ENCODE results near the gene NRF1. TPM values are rescaled to one million over a fixed set of nuclear protein-coding genes. Genes with fewer than 3 reads are reported as not detected.

The NRF1 gene
- total and polyA plus RNA-seq, 2 donors, result 13.8 to 14.4 TPM

DNA sequence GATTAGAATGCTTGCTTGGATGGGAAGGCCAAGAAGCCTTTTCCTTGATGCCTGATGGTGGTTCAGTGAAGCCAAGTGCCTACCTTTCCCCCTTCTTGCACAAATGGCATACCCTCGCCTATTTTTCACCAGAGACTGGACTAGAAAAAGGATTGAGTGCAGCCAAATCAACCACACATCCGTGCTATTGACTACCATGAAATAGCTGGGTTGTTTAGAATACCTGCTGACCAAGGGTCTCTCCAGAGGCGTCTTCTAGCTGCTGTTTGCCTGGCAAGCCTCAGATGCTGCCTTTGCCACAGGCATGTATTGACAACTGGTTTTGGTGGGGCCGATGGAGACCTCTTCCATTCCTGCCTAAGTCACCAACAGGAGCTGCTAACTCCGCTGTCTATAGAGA is 146.5 kb downstream of the NRF1 start:
- no peak for DNase-seq (ENCODE audit: low read depth in 6 of 9, low spot score in 9 of 9)

GRCh38 chr7:129762387-129762969 is 151.0 kb downstream of the NRF1 start:
- H3K27me3 ChIP-seq (ENCODE audit: control insufficient read depth in 2 of 2, insufficient read depth in 1 of 2, low read length in 1 of 2), result no peaks in the 10 kb centered on the region
- peaks cover 0 to 8% of the 10 kb centered on the region in 2 donors for H3K36me3 ChIP-seq (ENCODE audit: control insufficient read depth in 2 of 2, insufficient read depth in 2 of 2, low read length in 1 of 2)
- WGBS, result 96% methylated on average over 52 of the region's 52 CpGs
- no peaks in the 10 kb centered on the region for H3K4me1 ChIP-seq (ENCODE audit: control insufficient read depth in 2 of 2, insufficient read depth in 2 of 2, low read length in 2 of 2)
- H3K27ac ChIP-seq (ENCODE audit: low read depth in 1 of 2, low read length in 1 of 2), result no peak overlapping the region
- no peaks in the 10 kb centered on the region for H3K9me3 ChIP-seq (ENCODE audit: control insufficient read depth in 2 of 2, insufficient read depth in 1 of 2, low read length in 1 of 2)
- DNase-seq (ENCODE audit: low read depth in 6 of 9, low spot score in 9 of 9), result no peak
- H3K4me3 ChIP-seq (ENCODE audit: low read length in 2 of 2), result no peak overlapping the region

More for the DNA sequence above, 146.5 kb downstream of the NRF1 start:
- Histone ChIP-seq H3K9me3 (ENCODE audit: control insufficient read depth in 2 of 2, insufficient read depth in 1 of 2, low read length in 1 of 2) (no peaks in the 10 kb centered on the region), H3K4me1 (ENCODE audit: control insufficient read depth in 2 of 2, insufficient read depth in 2 of 2, low read length in 2 of 2) (no peaks in the 10 kb centered on the region), H3K36me3 (ENCODE audit: control insufficient read depth in 2 of 2, insufficient read depth in 2 of 2, low read length in 1 of 2) (peaks cover 18 to 28% of the 10 kb centered on the region in 2 donors), H3K27me3 (ENCODE audit: control insufficient read depth in 2 of 2, insufficient read depth in 1 of 2, low read length in 1 of 2) (no peaks in the 10 kb centered on the region), H3K27ac (ENCODE audit: low read depth in 1 of 2, low read length in 1 of 2) (no peak overlapping the region), H3K4me3 (ENCODE audit: low read length in 2 of 2) (no peak overlapping the region)
- WGBS, result over 99% methylated on average over 5 of the region's 5 CpGs

DNA sequence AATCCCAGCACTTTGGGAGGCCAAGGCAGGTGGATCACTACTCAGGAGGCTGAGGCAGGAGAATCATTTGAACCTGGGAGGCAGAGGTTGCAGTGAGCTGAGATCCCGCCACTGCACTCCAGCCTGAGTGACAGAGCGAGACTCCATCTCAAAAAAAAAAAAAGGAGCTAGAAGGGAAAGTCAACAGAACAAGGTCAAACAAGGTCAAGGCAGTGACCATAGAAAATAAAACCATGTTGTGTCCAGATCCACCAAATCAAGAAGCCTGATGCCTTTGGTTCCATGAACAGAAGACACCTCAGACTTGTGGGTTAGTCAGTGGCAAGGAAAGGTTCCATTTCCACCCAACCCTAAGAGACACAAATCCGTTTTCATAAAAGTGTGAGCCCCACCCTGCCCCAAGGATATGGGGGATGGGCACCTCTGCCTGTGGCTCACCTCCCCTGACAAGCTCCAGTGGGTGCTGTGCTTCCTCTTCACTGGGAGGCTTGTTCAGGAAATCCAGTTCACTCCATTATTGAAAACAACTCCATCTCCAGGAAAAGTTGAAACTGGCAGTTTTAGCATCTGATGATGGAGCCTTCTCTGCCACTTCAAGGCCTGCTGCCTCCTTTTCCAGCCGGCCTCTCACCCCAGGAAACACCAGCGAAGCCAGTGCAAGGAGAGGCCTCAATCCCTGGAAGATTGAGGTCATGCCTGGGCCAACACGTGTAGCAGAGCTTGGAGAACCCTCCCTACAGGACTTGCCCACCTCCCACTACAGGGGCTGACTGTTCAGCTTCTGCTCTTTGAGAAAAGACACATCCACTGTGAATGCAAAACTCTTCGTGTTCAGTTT is 152.9 kb downstream of the NRF1 start:
- no peak for DNase-seq (ENCODE audit: low read depth in 6 of 9, low spot score in 9 of 9)
- no peaks in the 10 kb centered on the region for H3K4me1 ChIP-seq (ENCODE audit: control insufficient read depth in 2 of 2, insufficient read depth in 2 of 2, low read length in 2 of 2)
- H3K4me3 ChIP-seq (ENCODE audit: low read length in 2 of 2), result no peak overlapping the region
- 85% methylated on average over 7 of the region's 7 CpGs for WGBS
- no peaks in the 10 kb centered on the region for H3K9me3 ChIP-seq (ENCODE audit: control insufficient read depth in 2 of 2, insufficient read depth in 1 of 2, low read length in 1 of 2)
- no peaks in the 10 kb centered on the region for H3K27me3 ChIP-seq (ENCODE audit: control insufficient read depth in 2 of 2, insufficient read depth in 1 of 2, low read length in 1 of 2)
- no peaks in the 10 kb centered on the region for H3K36me3 ChIP-seq (ENCODE audit: control insufficient read depth in 2 of 2, insufficient read depth in 2 of 2, low read length in 1 of 2)
- H3K27ac ChIP-seq (ENCODE audit: low read depth in 1 of 2, low read length in 1 of 2), result no peak overlapping the region

DNA sequence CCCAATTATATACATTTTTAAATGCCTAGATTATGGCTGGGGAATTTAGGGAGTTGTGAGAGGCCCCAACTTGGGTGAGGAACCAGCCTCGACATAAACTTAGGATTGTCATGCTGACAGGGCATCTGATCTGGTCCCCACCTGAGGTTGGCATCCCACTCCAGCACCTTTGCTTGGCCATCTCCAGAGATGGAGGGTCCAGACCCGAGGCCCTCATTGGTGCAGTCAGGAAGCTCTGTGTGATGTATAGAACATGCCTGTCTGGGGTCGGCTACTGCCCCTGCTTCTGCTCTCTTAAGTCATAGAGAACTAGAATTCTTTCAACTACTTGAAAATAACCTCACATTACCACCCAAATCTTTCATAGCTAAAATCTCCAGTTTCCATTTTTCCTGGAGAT is 153.8 kb downstream of the NRF1 start:
- peaks cover 0 to 7% of the 10 kb centered on the region in 2 donors for H3K27me3 ChIP-seq (ENCODE audit: control insufficient read depth in 2 of 2, insufficient read depth in 1 of 2, low read length in 1 of 2)
- no peak for DNase-seq (ENCODE audit: low read depth in 6 of 9, low spot score in 9 of 9)
- H3K4me1 ChIP-seq (ENCODE audit: control insufficient read depth in 2 of 2, insufficient read depth in 2 of 2, low read length in 2 of 2), result no peaks in the 10 kb centered on the region
- H3K27ac ChIP-seq (ENCODE audit: low read depth in 1 of 2, low read length in 1 of 2), result no peak overlapping the region
- no peaks in the 10 kb centered on the region for H3K9me3 ChIP-seq (ENCODE audit: control insufficient read depth in 2 of 2, insufficient read depth in 1 of 2, low read length in 1 of 2)
- 97% methylated on average over 3 of the region's 3 CpGs for WGBS
- no peak overlapping the region for H3K4me3 ChIP-seq (ENCODE audit: low read length in 2 of 2)
- no peaks in the 10 kb centered on the region for H3K36me3 ChIP-seq (ENCODE audit: control insufficient read depth in 2 of 2, insufficient read depth in 2 of 2, low read length in 1 of 2)

GRCh38 chr7:129767120-129768015 is 155.8 kb downstream of the NRF1 start:
- Histone ChIP-seq H3K4me3 (ENCODE audit: low read length in 2 of 2) (no peak overlapping the region), H3K27ac (ENCODE audit: low read depth in 1 of 2, low read length in 1 of 2) (no peak overlapping the region), H3K36me3 (ENCODE audit: control insufficient read depth in 2 of 2, insufficient read depth in 2 of 2, low read length in 1 of 2) (no peaks in the 10 kb centered on the region), H3K27me3 (ENCODE audit: control insufficient read depth in 2 of 2, insufficient read depth in 1 of 2, low read length in 1 of 2) (peaks cover 0 to 27% of the 10 kb centered on the region in 2 donors), H3K9me3 (ENCODE audit: control insufficient read depth in 2 of 2, insufficient read depth in 1 of 2, low read length in 1 of 2) (no peaks in the 10 kb centered on the region), H3K4me1 (ENCODE audit: control insufficient read depth in 2 of 2, insufficient read depth in 2 of 2, low read length in 2 of 2) (no peaks in the 10 kb centered on the region)
- DNase-seq (ENCODE audit: low read depth in 6 of 9, low spot score in 9 of 9), result no peak
- WGBS, result 86% methylated on average over 12 of the region's 12 CpGs

DNA sequence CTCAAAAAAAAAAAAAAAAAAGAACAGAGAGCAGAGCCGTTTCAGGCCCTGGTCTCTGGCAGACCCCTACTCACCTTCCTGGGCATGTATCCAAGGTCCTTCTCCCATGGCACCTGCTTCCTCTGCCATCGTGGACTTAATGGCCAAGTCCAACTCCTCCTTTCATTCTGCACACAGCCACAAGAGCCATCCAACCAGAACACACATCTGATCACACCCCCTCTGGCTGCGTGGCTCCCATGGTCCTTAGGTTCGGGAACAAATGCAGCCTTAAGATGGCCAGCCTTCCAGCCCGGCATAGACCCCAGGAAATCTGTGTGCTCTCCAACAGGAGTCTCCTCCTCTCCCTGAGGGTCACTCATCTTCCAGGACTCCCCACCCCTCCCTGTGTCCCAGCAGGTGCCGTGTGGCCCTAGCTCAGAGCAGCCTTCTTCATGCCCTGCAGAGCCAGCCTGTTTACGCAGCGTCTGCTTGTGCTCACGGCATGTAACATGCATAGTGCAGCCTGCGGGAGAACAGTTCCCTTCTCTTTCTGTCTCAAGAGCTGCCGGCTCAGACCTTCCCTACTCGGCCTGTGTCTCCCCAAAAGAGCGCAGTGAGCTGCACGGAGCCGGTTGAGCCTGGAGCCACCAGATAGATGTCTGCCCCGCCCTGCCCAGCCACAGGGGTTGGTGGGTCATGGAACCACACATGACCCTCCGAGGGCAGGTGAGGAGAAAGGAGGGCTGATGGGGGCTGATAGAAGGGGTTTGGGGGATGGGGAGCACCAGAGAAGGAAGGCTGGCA is 157.3 kb downstream of the NRF1 start:
- Histone ChIP-seq H3K36me3 (ENCODE audit: control insufficient read depth in 2 of 2, insufficient read depth in 2 of 2, low read length in 1 of 2) (no peaks in the 10 kb centered on the region), H3K27me3 (ENCODE audit: control insufficient read depth in 2 of 2, insufficient read depth in 1 of 2, low read length in 1 of 2) (peaks cover 0 to 42% of the 10 kb centered on the region in 2 donors), H3K27ac (ENCODE audit: low read depth in 1 of 2, low read length in 1 of 2) (no peak overlapping the region), H3K9me3 (ENCODE audit: control insufficient read depth in 2 of 2, insufficient read depth in 1 of 2, low read length in 1 of 2) (no peaks in the 10 kb centered on the region), H3K4me3 (ENCODE audit: low read length in 2 of 2) (no peak overlapping the region), H3K4me1 (ENCODE audit: control insufficient read depth in 2 of 2, insufficient read depth in 2 of 2, low read length in 2 of 2) (no peaks in the 10 kb centered on the region)
- 95% methylated on average over 17 of the region's 17 CpGs for WGBS
- DNase-seq (ENCODE audit: low read depth in 6 of 9, low spot score in 9 of 9), result no peak

DNA sequence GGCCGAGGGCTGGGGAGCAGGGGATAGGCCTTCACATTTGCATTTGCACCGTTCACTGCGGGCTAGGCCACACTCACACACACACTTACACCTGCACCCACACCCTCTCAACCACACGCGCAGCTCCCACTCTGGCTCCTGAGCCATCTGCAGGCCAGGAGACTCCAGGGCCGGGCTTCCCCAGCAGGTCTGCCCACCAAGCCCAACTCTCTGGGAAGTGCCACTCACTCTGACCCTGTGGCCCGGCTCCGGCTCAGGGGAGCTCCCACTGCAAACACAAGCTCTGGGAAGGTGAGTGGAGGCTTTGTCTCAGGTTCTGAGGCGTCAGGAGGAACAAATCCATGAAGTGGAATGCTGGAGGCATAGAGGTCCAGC is 157.9 kb downstream of the NRF1 start:
- Histone ChIP-seq H3K36me3 (ENCODE audit: control insufficient read depth in 2 of 2, insufficient read depth in 2 of 2, low read length in 1 of 2) (no peaks in the 10 kb centered on the region), H3K27ac (ENCODE audit: low read depth in 1 of 2, low read length in 1 of 2) (no peak overlapping the region), H3K4me3 (ENCODE audit: low read length in 2 of 2) (no peak overlapping the region), H3K27me3 (ENCODE audit: control insufficient read depth in 2 of 2, insufficient read depth in 1 of 2, low read length in 1 of 2) (peaks cover 2 to 48% of the 10 kb centered on the region in 2 donors), H3K9me3 (ENCODE audit: control insufficient read depth in 2 of 2, insufficient read depth in 1 of 2, low read length in 1 of 2) (no peaks in the 10 kb centered on the region), H3K4me1 (ENCODE audit: control insufficient read depth in 2 of 2, insufficient read depth in 2 of 2, low read length in 2 of 2) (no peaks in the 10 kb centered on the region)
- WGBS, result 96% methylated on average over 9 of the region's 9 CpGs
- no peak for DNase-seq (ENCODE audit: low read depth in 6 of 9, low spot score in 9 of 9)

DNA sequence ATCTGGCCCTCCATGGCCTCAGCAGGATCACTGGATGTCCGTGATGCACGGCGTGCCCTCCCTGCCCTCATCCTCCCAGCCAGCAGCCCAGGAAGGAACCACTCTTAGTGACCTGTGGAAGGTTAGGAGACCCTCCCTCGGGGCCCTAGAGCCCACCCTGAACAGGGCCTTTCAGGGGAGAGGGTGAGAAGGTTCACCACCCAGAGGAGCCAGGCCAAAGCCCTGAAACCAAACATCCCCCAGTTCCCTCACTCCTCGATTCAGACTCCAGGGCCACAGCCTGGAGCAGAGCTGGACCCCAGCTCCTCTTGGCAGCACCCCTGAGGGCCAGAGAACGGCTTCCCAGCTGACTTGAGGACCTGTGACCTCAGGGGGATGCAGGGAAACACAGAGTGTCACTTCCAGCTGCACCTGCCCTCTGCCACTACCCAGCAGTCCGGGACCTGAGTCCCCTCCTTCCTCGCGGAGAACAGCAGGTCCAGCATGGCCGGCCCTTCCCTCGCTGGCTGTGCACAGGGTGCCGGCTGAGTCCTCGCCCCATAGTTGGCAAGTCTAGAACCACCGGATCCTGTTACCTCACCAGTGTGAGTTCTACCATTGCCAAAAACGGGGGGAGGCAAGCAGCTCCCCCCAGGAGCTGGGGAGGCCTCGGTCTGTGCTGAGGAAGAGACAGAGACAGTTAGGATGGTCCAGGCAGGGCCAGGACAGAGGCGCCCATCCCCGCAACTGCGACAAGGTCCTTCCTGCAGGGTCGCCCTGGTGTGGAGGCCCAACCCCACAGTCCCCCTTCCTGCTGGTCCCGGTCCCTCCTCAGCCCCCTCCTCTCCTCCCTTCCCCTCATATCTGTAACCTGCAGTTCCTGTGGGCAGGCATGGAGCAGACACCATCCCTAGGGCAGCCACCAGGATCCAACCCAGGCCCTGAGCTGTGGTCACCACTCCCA is 158.6 kb downstream of the NRF1 start:
- H3K9me3 ChIP-seq (ENCODE audit: control insufficient read depth in 2 of 2, insufficient read depth in 1 of 2, low read length in 1 of 2), result no peaks in the 10 kb centered on the region
- no peaks in the 10 kb centered on the region for H3K4me1 ChIP-seq (ENCODE audit: control insufficient read depth in 2 of 2, insufficient read depth in 2 of 2, low read length in 2 of 2)
- H3K27ac ChIP-seq (ENCODE audit: low read depth in 1 of 2, low read length in 1 of 2), result no peak overlapping the region
- no peak overlapping the region for H3K4me3 ChIP-seq (ENCODE audit: low read length in 2 of 2)
- WGBS, result 84% methylated on average over 21 of the region's 21 CpGs
- H3K36me3 ChIP-seq (ENCODE audit: control insufficient read depth in 2 of 2, insufficient read depth in 2 of 2, low read length in 1 of 2), result no peaks in the 10 kb centered on the region
- no peak for DNase-seq (ENCODE audit: low read depth in 6 of 9, low spot score in 9 of 9)
- H3K27me3 ChIP-seq (ENCODE audit: control insufficient read depth in 2 of 2, insufficient read depth in 1 of 2, low read length in 1 of 2), result peaks cover 2 to 55% of the 10 kb centered on the region in 2 donors

Measured in thymus (tissue), 11 donors.